K562 (cell line): ENCODE data around the gene YTHDC2. TPM values are rescaled to one million over a fixed set of nuclear protein-coding genes. Genes with fewer than 3 reads are reported as not detected.

ENCODE experiments used
- ATAC-seq: fragments of 200-7000 bp; cut with Tn5 transposase; 3 replicates; pipeline ENCODE4 v1.9.1; 2020; ENCODE audit warnings: moderate library complexity
- BruUV-seq: library from RNA; stranded (reverse); fragments of 400-500 nt; replicated peaks from 2 replicates; lab custom pipeline; 2021; lab: Mats Ljungman, UMichigan
- CTCF ChIA-PET: fragments of 300-600 bp; formaldehyde crosslinking; extraction: SDS; loops from one replicate; lab custom pipeline; 2021; ENCODE audit warnings: low intra/inter-chr PET ratio; lab: Yijun Ruan, JAX
- POLR2A ChIA-PET: fragments of 300-600, 350-650 bp; sonication (Branson Sonifier 250); formaldehyde crosslinking; extraction: SDS; loops from one replicate; lab custom pipeline; 2021; ENCODE audit warnings: antibody characterized with exemption, inconsistent platforms; lab: Yijun Ruan, JAX
- DNase-seq, 4 experiments: peaks; one replicate each; pipeline versions ENCODE4 v3.0.0 to v3.0.0-alpha.2; 2011 to 2018; ENCODE audit warnings: low spot score in 3 of 4, mixed read lengths in 3 of 4; ENCODE audit errors: extremely low read depth in 1 of 4
- FAIRE-seq: peaks from 2 replicates; lab custom pipeline; 2011; peaks lifted over from hg19 to GRCh38; lab: Jason Lieb, UNC
- H2AFZ ChIP-seq: 2 replicates; pipeline ENCODE4 v1.6.0; 2011; ENCODE audit warnings: low read depth, low read length, control low read depth, inconsistent platforms
- H3K27ac ChIP-seq: fragments of 200-600 bp; 3 replicates; pipeline ENCODE4 v1.8.0; 2011; ENCODE audit warnings: low read depth, mild to moderate bottlenecking, control low read depth, inconsistent platforms, low read length, moderate library complexity, mixed read lengths; ENCODE audit errors: extremely low read depth
- H3K27me3 ChIP-seq, 2 experiments: fragments of 300-600 bp in 1 of 2; 2 replicates in 1 of 2; 3 replicates in 1 of 2; pipeline versions ENCODE4 v1.6.0 to v1.8.0; 2011; ENCODE audit warnings: inconsistent platforms in 2 of 2, low read length in 2 of 2, mild to moderate bottlenecking in 1 of 2, mixed read lengths in 1 of 2, moderate library complexity in 1 of 2; ENCODE audit not compliant: control insufficient read depth in 2 of 2, insufficient read depth in 2 of 2
- H3K36me3 ChIP-seq: fragments of 300-600 bp; 3 replicates; pipeline ENCODE4 v1.8.0; 2011; ENCODE audit warnings: mild to moderate bottlenecking, low read length, inconsistent platforms; ENCODE audit not compliant: control insufficient read depth, insufficient read depth
- H3K4me1 ChIP-seq, 2 experiments: fragments of 200-600 bp in 1 of 2; replicated peaks in 1 of 2; 2 replicates in 1 of 2; 3 replicates in 1 of 2; pipeline versions ENCODE4 v1.5.1 to v1.8.0; 2011; ENCODE audit warnings: inconsistent platforms in 2 of 2, low read length in 2 of 2, mild to moderate bottlenecking in 1 of 2, mixed read lengths in 1 of 2, moderate library complexity in 1 of 2; ENCODE audit not compliant: control insufficient read depth in 2 of 2, insufficient read depth in 2 of 2
- H3K4me2 ChIP-seq: 2 replicates; pipeline ENCODE4 v1.6.1; 2011; ENCODE audit warnings: low read length, control low read depth, inconsistent platforms, mixed read lengths; ENCODE audit not compliant: insufficient read depth
- H3K4me3 ChIP-seq: fragments of 200-600 bp; sonication (generic), shearing (Covaris generic); 2 replicates; pipeline ENCODE4 v1.5.1; 2016; ENCODE audit warnings: control low read depth, inconsistent platforms
- H3K79me2 ChIP-seq: fragments of 200-600 bp; 3 replicates; pipeline ENCODE4 v1.8.0; 2011; ENCODE audit warnings: low read length, inconsistent platforms; ENCODE audit not compliant: control insufficient read depth, insufficient read depth
- H3K9ac ChIP-seq, 2 experiments: 2 replicates each; pipeline versions ENCODE4 v1.6.0 to v1.6.1; 2011; ENCODE audit warnings: low read depth in 2 of 2, low read length in 2 of 2, control low read depth in 1 of 2, inconsistent platforms in 1 of 2, mild to moderate bottlenecking in 1 of 2, mixed read lengths in 1 of 2; ENCODE audit not compliant: insufficient read depth in 1 of 2
- H3K9me1 ChIP-seq: one replicate; pipeline ENCODE4 v1.6.0; 2011; ENCODE audit warnings: inconsistent platforms, mild to moderate bottlenecking, low read length, moderate library complexity; ENCODE audit not compliant: control insufficient read depth, insufficient read depth
- H3K9me3 ChIP-seq: replicated peaks from 2 replicates; pipeline ENCODE4 v1.5.1; 2011; ENCODE audit warnings: low read depth, low read length, inconsistent platforms; ENCODE audit not compliant: control insufficient read depth, insufficient read depth
- H4K20me1 ChIP-seq: replicated peaks from 2 replicates; pipeline ENCODE4 v1.6.1; 2011; ENCODE audit warnings: low read length, inconsistent platforms, mixed read lengths; ENCODE audit not compliant: control insufficient read depth, insufficient read depth
- ARID3B ChIP-seq: fragments of 250-450 bp; sonication (Bioruptor Pico); IDR thresholded peaks from 2 replicates; pipeline ENCODE4 v1.4.0; 2020; ENCODE audit warnings: borderline replicate concordance
- CHAMP1 ChIP-seq: fragments of 450-650 bp; IDR thresholded peaks from 2 replicates; pipeline ENCODE4 v1.6.1; 2016; ENCODE audit warnings: mild to moderate bottlenecking
- EGR1 ChIP-seq: fragments of 450-650 bp; conservative IDR thresholded peaks from 2 replicates; pipeline ENCODE4 v1.6.1; 2017; ENCODE audit warnings: mild to moderate bottlenecking
- GABPB2 ChIP-seq: fragments of 250-450 bp; sonication (Bioruptor Pico); conservative IDR thresholded peaks from 2 replicates; pipeline ENCODE4 v1.5.1; 2021; ENCODE audit warnings: mild to moderate bottlenecking
- JUNB ChIP-seq: fragments of 450-650 bp; formaldehyde crosslinking; conservative IDR thresholded peaks from 2 replicates; pipeline ENCODE4 v1.4.0; 2020; ENCODE audit warnings: mild to moderate bottlenecking
- KLF10 ChIP-seq: fragments of 250-450 bp; sonication (Bioruptor Pico); IDR thresholded peaks from 2 replicates; pipeline ENCODE4 v1.6.1; 2021; ENCODE audit warnings: matching md5 sums
- MBD1 ChIP-seq: fragments of 250-450 bp; sonication (Bioruptor Pico); IDR thresholded peaks from 2 replicates; pipeline ENCODE4 v1.8.0; 2022; ENCODE audit warnings: inconsistent platforms
- MCM7 ChIP-seq, 2 experiments: fragments of 450-650 bp; IDR thresholded peaks; 2 replicates each; pipeline ENCODE4 v1.6.1; 2016 to 2018
- NFIC ChIP-seq: fragments of 450-650 bp; IDR thresholded peaks from 2 replicates; pipeline ENCODE4 v1.6.1; 2017; ENCODE audit warnings: mild to moderate bottlenecking, inconsistent platforms
- SIRT6 ChIP-seq: IDR thresholded peaks from one replicate; pipeline ENCODE4 v1.6.1; 2012; ENCODE audit warnings: low read depth, mild to moderate bottlenecking, control low read depth, inconsistent platforms, low read length, moderate library complexity
- SRSF1 ChIP-seq: fragments of 200-400 bp; formaldehyde crosslinking; IDR thresholded peaks from 2 replicates; pipeline ENCODE4 v1.6.1; 2017; ENCODE audit warnings: mild to moderate bottlenecking, low read depth, low read length, moderate library complexity
- TOE1 ChIP-seq, 2 experiments: fragments of 450-650 bp in 1 of 2; sonication (generic) in 1 of 2; formaldehyde crosslinking in 1 of 2; IDR thresholded peaks; 2 replicates each; pipeline versions ENCODE4 v1.7.1 to v1.8.0; 2016 to 2022; ENCODE audit warnings: borderline replicate concordance in 2 of 2, mild to moderate bottlenecking in 2 of 2, antibody characterized with exemption in 1 of 2, inconsistent platforms in 1 of 2, low read depth in 1 of 2, missing genetic modification reagents in 1 of 2, moderate library complexity in 1 of 2
- in situ Hi-C: fragments of 300-500 bp; cut with MboI; formaldehyde crosslinking; loops from 4 replicates; pipeline ENCODE4 v1.15.0; 2018; ENCODE audit warnings: inconsistent platforms, mixed read lengths
- intact Hi-C: fragments of 100-400 bp; cut with micrococcal nuclease; formaldehyde crosslinking; loops from 2 replicates; pipeline ENCODE4 v1.14.2; 2022
- polyA plus RNA-seq, 8 experiments: library from polyadenylated mRNA; depleted of rRNA in 4 of 8; stranded (reverse) in 5 of 8; unstranded in 3 of 8; fragments of >200 nt; fragmentation: Nextera tagmentation in 2 of 8; fragmentation: Illumina TruSeq in 1 of 8; extraction: Ambion mirVana in 2 of 8; extraction: Trizol in 1 of 8; gene quantifications; 2 replicates each; pipeline versions ENCODE4 v1.2.1 to v1.2.3, GENCODE V29; 2011 to 2014; ENCODE audit warnings: inconsistent platforms in 1 of 8, missing spikeins in 1 of 8
- total RNA-seq, 7 experiments: library from RNA; depleted of rRNA in 6 of 7; stranded (reverse); fragments of >200 nt in 6 of 7; fragmentation: Illumina TruSeq in 2 of 7; extraction: Trizol in 2 of 7; gene quantifications; 2 replicates each; pipeline versions ENCODE4 v1.2.1 to v1.2.3, GENCODE V29; 2011 to 2021; ENCODE audit warnings: low replicate concordance in 1 of 7

The YTHDC2 gene
- total and polyA plus RNA-seq, 9 of the 15 experiments (the other 6 are each of a cell fraction or from before 2014, with no cell fraction given), result 2.7 to 21.6 (median 15.9) TPM

DNA sequence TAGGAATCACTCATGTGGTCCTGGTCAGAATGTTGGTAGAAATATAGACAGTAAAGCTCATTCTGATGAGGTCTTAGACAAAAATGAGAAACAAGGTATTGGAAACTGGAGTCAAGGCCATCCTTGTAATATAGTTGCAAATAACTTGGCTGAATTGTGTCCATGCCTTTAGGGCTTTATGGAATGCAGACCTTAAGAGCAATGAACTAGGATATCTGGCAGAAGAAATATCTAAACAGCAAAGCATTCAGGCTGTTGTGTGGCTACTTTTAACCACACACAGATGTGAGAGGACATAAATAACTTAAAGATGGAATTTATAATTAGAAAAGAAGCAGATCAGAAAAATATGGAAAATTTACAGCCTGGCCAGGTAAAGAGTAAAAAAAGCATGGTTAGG lies 128.2 kb downstream of the YTHDC2 start:
- intact Hi-C loops, result no loop called here
- H3K9me1 ChIP-seq, result no peaks in the 10 kb centered on the region
- no peak for DNase-seq
- no peaks in the 10 kb centered on the region for H3K79me2 ChIP-seq
- no TSS peak for BruUV-seq
- H3K4me2 ChIP-seq, result no peak overlapping the region
- no peak for FAIRE-seq
- H3K9ac ChIP-seq, result no peak overlapping the region
- no peak for ATAC-seq
- H3K27ac ChIP-seq, result no peak overlapping the region
- CTCF ChIA-PET, result no interaction called here
- TF ChIP-seq SIRT6, result no peak
- TF ChIP-seq JUNB (CRISPR knock-in tag), result no peak
- no peak for TF ChIP-seq NFIC
- no peak for TF ChIP-seq SRSF1
- TF ChIP-seq KLF10 (CRISPR knock-in tag), result no peak
- TF ChIP-seq MCM7 (IDR thresholded peaks at IDR 0.05), result no peak
- no peak for TF ChIP-seq GABPB2
- TF ChIP-seq ARID3B (CRISPR knock-in tag), result no peak
- TF ChIP-seq CHAMP1, result no peak
- no peak for TF ChIP-seq EGR1
- TF ChIP-seq MBD1 (CRISPR knock-in tag), result no peak
- no peak for TF ChIP-seq TOE1 (IDR thresholded peaks at IDR 0.05; ENCODE audit: borderline replicate concordance)
- TF ChIP-seq TOE1 (CRISPR knock-in tag; IDR thresholded peaks at IDR 0.05; ENCODE audit: borderline replicate concordance, low read depth), result no peak
- no peak overlapping the region for H2AFZ ChIP-seq
- H3K36me3 ChIP-seq, result no peaks in the 10 kb centered on the region
- no peaks in the 10 kb centered on the region for H3K27me3 ChIP-seq
- in situ Hi-C loops, result no loop called here
- no peak overlapping the region for H3K4me3 ChIP-seq
- H4K20me1 ChIP-seq, result no peaks in the 10 kb centered on the region
- POLR2A ChIA-PET, result no interaction called here
- H3K4me1 ChIP-seq, result no peaks in the 10 kb centered on the region
- H3K9me3 ChIP-seq, result no peaks in the 10 kb centered on the region
